Spleen (tissue), 11 donors: ENCODE data around the gene GANAB. TPM values are rescaled to one million over a fixed set of nuclear protein-coding genes. Genes with fewer than 3 reads are reported as not detected.

Experiments
- DNase-seq: peaks from one replicate; pipeline ENCODE4 v3.0.0-alpha.2; 2020
- H3K27ac ChIP-seq, 8 donors: fragments of 200-600 bp; sonication (generic) in 7 of 8; 1 replicate in 4 of 8; 2 replicates in 4 of 8; pipeline versions ENCODE4 v1.5.0 to v1.8.0; 2016 to 2021; ENCODE audit warnings: inconsistent platforms in 4 of 8, mild to moderate bottlenecking in 4 of 8, moderate library complexity in 1 of 8
- H3K27me3 ChIP-seq, 7 donors: fragments of 200-600 bp; sonication (generic) in 6 of 7; replicated peaks in 1 of 7; 1 replicate in 4 of 7; 2 replicates in 3 of 7; pipeline versions ENCODE4 v1.5.0 to v1.8.0; 2016 to 2021; ENCODE audit warnings: inconsistent platforms in 3 of 7, mild to moderate bottlenecking in 1 of 7
- H3K36me3 ChIP-seq, 6 donors: fragments of 200-600 bp; sonication (generic) in 5 of 6; 1 replicate in 4 of 6; 2 replicates in 2 of 6; pipeline versions ENCODE4 v1.5.0 to v1.8.0; 2016 to 2021; ENCODE audit warnings: inconsistent platforms in 2 of 6
- H3K4me1 ChIP-seq, 6 donors: fragments of 200-600 bp; sonication (generic) in 5 of 6; 1 replicate in 3 of 6; 2 replicates in 3 of 6; pipeline versions ENCODE4 v1.5.0 to v1.8.0; 2016 to 2021; ENCODE audit warnings: inconsistent platforms in 3 of 6
- H3K4me3 ChIP-seq, 8 donors: fragments of 200-600 bp; sonication (generic) in 7 of 8; 1 replicate in 4 of 8; 2 replicates in 4 of 8; pipeline versions ENCODE4 v1.5.0 to v1.8.0; 2016 to 2021; ENCODE audit warnings: inconsistent platforms in 4 of 8, mild to moderate bottlenecking in 4 of 8, moderate library complexity in 2 of 8
- H3K9me3 ChIP-seq, 8 donors: fragments of 200-600 bp; sonication (generic) in 7 of 8; 1 replicate in 4 of 8; 2 replicates in 4 of 8; pipeline versions ENCODE4 v1.5.0 to v1.8.0; 2016 to 2021; ENCODE audit warnings: inconsistent platforms in 4 of 8
- CTCF ChIP-seq, 11 experiments: fragments of 200-600 bp in 7 of 11; fragments of 450-650 bp in 4 of 11; sonication (generic) in 4 of 11; IDR thresholded peaks in 8 of 11; conservative IDR thresholded peaks in 3 of 11; 1 replicate in 7 of 11; 2 replicates in 4 of 11; pipeline versions ENCODE4 v1.4.0 to v1.8.0; 2016 to 2021; ENCODE audit warnings: antibody characterized with exemption in 11 of 11, inconsistent platforms in 4 of 11, mild to moderate bottlenecking in 1 of 11
- POLR2A ChIP-seq, 3 donors: fragments of 450-650 bp; IDR thresholded peaks; one replicate each; pipeline ENCODE4 v1.5.1; 2017; ENCODE audit warnings: antibody characterized with exemption in 3 of 3, mild to moderate bottlenecking in 1 of 3
- POLR2AphosphoS5 ChIP-seq, 3 donors: sonication (generic); formaldehyde crosslinking; IDR thresholded peaks; one replicate each; pipeline ENCODE4 v1.5.1; 2017; ENCODE audit warnings: antibody characterized with exemption in 3 of 3
- WGBS, 5 donors: extraction: QIAGEN DNeasy Blood & Tissue Kit in 3 of 5; methylation state at CpG; one replicate each; pipeline versions ENCODE4 v1.1.5 to v1.1.7; 2013 to 2018; 5-methylcytosine and 5-hydroxymethylcytosine counted together
- intact Hi-C: fragments of 100-400 bp; cut with DNase I; formaldehyde crosslinking; loops from one replicate; pipeline ENCODE4 v1.15.0; 2023; ENCODE audit warnings: low total_unique reads
- polyA plus RNA-seq, 3 donors: library from polyadenylated mRNA; stranded (reverse); fragments of 200-250 nt; gene quantifications; one replicate each; pipeline ENCODE4 v1.2.1, GENCODE V29; 2013
- total RNA-seq, 7 donors: library from RNA; depleted of rRNA in 3 of 7; stranded (reverse); fragments of >200 nt in 3 of 7; fragmentation: NEBNext Ultra II Directional in 4 of 7; extraction: Animal tissue kit (Norgen Biotek cat#: 25700) in 4 of 7; gene quantifications; one replicate each; pipeline versions ENCODE4 v1.1.0 to v1.2.1, GENCODE V29; 2016 to 2021
- donor health status: healthy with polysubstance abuse.
- donor health status: DM: no; HTN: no; CAD: no; lungs with moderate emphysema.
- donor health status: DM: no; HTN: no; CAD: no.
- donor health status: Bipolar disorder and iron deficiency.
- donor health status: healthy.
- donor health status: DM: no; HTN: no; CAD: no.
- donor health status: DM: yes; HTN: yes; CAD: no.

Gene GANAB
- total and polyA plus RNA-seq, 10 donors = 49.0 to 245 (median 136) TPM

- Histone ChIP-seq H3K27ac (peak overlapping the region in 5 of 8 donors; percentile 93 to 98 (median 94)), H3K9me3 (no peaks in the 10 kb centered on the region), H3K36me3 (peaks cover 0 to 60% (median 43%) of the 10 kb centered on the region in 6 donors), H3K4me3 (peak overlapping the region in 5 of 8 donors; percentile 84 to 99 (median 94)), H3K27me3 (no peaks in the 10 kb centered on the region), H3K4me1 (peaks cover 28 to 84% (median 49%) of the 10 kb centered on the region in 6 donors)
- peak; percentile 88 for DNase-seq
- 70 to 76% (median 71%) methylated on average over 30 to 32 of the region's 32 CpGs for WGBS, 5 donors
- intact Hi-C loops = no loop called here
- TF ChIP-seq CTCF (IDR thresholded peaks at IDR 0.05 in 8 of 11, conservative IDR thresholded peaks at IDR 0.05 in 3 of 11) = no peak
- TF ChIP-seq POLR2AphosphoS5 (IDR thresholded peaks at IDR 0.05) = peak in 2 of 3 donors; percentile 19 to 38
- no peak for TF ChIP-seq POLR2A (IDR thresholded peaks at IDR 0.05)
Measured at GRCh38 chr11:62646825-62647608, 604 bp upstream of the GANAB start.

- H3K27me3 ChIP-seq = no peaks in the 10 kb centered on the region
- peaks cover 0 to 64% (median 43%) of the 10 kb centered on the region in 6 donors for H3K36me3 ChIP-seq
Measured at GRCh38 chr11:62645671-62645945, 805 bp downstream of the GANAB start.

GRCh38 chr11:62644220-62644619 lies 2.2 kb downstream of the GANAB start:
- WGBS, 5 donors = 76 to 93% (median 80%) methylated on average over 8 of the region's 8 CpGs
- Histone ChIP-seq H3K27ac (no peak overlapping the region), H3K4me1 (peaks cover 20 to 87% (median 35%) of the 10 kb centered on the region in 6 donors), H3K9me3 (no peaks in the 10 kb centered on the region), H3K27me3 (no peaks in the 10 kb centered on the region), H3K36me3 (peaks cover 0 to 58% (median 40%) of the 10 kb centered on the region in 6 donors), H3K4me3 (no peak overlapping the region)
- intact Hi-C loops = no loop called here
- DNase-seq = no peak
- TF ChIP-seq POLR2AphosphoS5 (IDR thresholded peaks at IDR 0.05) (no peak), POLR2A (IDR thresholded peaks at IDR 0.05) (no peak), CTCF (IDR thresholded peaks at IDR 0.05 in 8 of 11, conservative IDR thresholded peaks at IDR 0.05 in 3 of 11) (no peak)

More at GRCh38 chr11:62645671-62645945, 805 bp downstream of the GANAB start:
- peak overlapping the region; percentile 89 to 98 (median 94) for H3K27ac ChIP-seq
- TF ChIP-seq CTCF (IDR thresholded peaks at IDR 0.05 in 8 of 11, conservative IDR thresholded peaks at IDR 0.05 in 3 of 11) = no peak
- no peak for TF ChIP-seq POLR2A (IDR thresholded peaks at IDR 0.05)
- TF ChIP-seq POLR2AphosphoS5 (IDR thresholded peaks at IDR 0.05) = no peak
- H3K4me1 ChIP-seq = peaks cover 20 to 84% (median 37%) of the 10 kb centered on the region in 6 donors
- H3K4me3 ChIP-seq = peak overlapping the region; percentile 84 to 99 (median 96)
- no peak for DNase-seq
- intact Hi-C loops = no loop called here
- no peaks in the 10 kb centered on the region for H3K9me3 ChIP-seq
- WGBS, 5 donors = 12 to 18% (median 16%) methylated on average over 11 of the region's 11 CpGs

- H3K27ac ChIP-seq = no peak overlapping the region
- H3K27me3 ChIP-seq = no peaks in the 10 kb centered on the region
- no peaks in the 10 kb centered on the region for H3K9me3 ChIP-seq
- WGBS, 5 donors = 91 to 97% (median 96%) methylated on average over 6 of the region's 6 CpGs
- intact Hi-C loops = no loop called here
- no peak for DNase-seq
- H3K4me3 ChIP-seq = no peak overlapping the region
- peaks cover 9 to 100% (median 94%) of the 10 kb centered on the region in 6 donors for H3K36me3 ChIP-seq
- no peak for TF ChIP-seq POLR2A (IDR thresholded peaks at IDR 0.05)
- no peak for TF ChIP-seq POLR2AphosphoS5 (IDR thresholded peaks at IDR 0.05)
- TF ChIP-seq CTCF (IDR thresholded peaks at IDR 0.05 in 8 of 11, conservative IDR thresholded peaks at IDR 0.05 in 3 of 11) = no peak
- peaks cover 0 to 28% (median 3%) of the 10 kb centered on the region in 6 donors for H3K4me1 ChIP-seq
Measured at GRCh38 chr11:62632492-62632891, 13.9 kb downstream of the GANAB start.
